Motor neuron (in vitro differentiated cells): Measurements from ENCODE around the gene TAS2R41. TPM values are rescaled to one million over a fixed set of nuclear protein-coding genes. Genes with fewer than 3 reads are reported as not detected.

Experiments used
- ATAC-seq, 8 experiments: fragments of 200-7000 bp; cut with Tn5 transposase; replicated peaks in 6 of 8; 2 replicates each; pipeline ENCODE4 v1.8.0; 2021; ENCODE audit warnings: mild to moderate bottlenecking in 8 of 8, moderate library complexity in 8 of 8
- H3K27ac ChIP-seq, 2 donors: fragments of 250-450 bp; sonication (Bioruptor Pico); 2 replicates each; pipeline ENCODE4 v1.9.0; 2021; ENCODE audit warnings: antibody characterized with exemption in 2 of 2, mild to moderate bottlenecking in 2 of 2, moderate library complexity in 1 of 2
- H3K4me1 ChIP-seq, 2 donors: fragments of 250-450 bp; sonication (Bioruptor Pico); replicated peaks in 1 of 2; 2 replicates each; pipeline ENCODE4 v1.6.1; 2021; ENCODE audit warnings: antibody characterized with exemption in 2 of 2, mild to moderate bottlenecking in 2 of 2, moderate library complexity in 1 of 2
- H3K4me3 ChIP-seq, 5 donors: fragments of 250-450 bp; sonication (Bioruptor Pico); 2 replicates each; pipeline ENCODE4 v1.9.0; 2021; ENCODE audit warnings: antibody characterized with exemption in 5 of 5, mild to moderate bottlenecking in 5 of 5, moderate library complexity in 4 of 5
- WGBS, 10 experiments: fragments of 450-650 bp; shearing (Covaris generic); methylation state at CpG; one replicate each; pipeline ENCODE4 v1.0.0; 2022; 5-methylcytosine and 5-hydroxymethylcytosine counted together
- in situ Hi-C, 9 experiments: fragments of 400-800 bp; cut with MboI; loops; one replicate each; pipeline ENCODE4 v1.15.0; 2021; ENCODE audit warnings: low sequenced_read_pairs in 9 of 9, low pct_unique_long_range_greater_than_20kb in 2 of 9; ENCODE audit not compliant: unreplicated experiment in 9 of 9
- total RNA-seq, 8 experiments: library from RNA; unstranded; fragments of 300-600 nt; gene quantifications; 2 replicates each; pipeline versions ENCODE4 v1.2.3 to v1.2.4, GENCODE V29; 2022

The TAS2R41 gene
- total RNA-seq = 1 to 10 TPM in 1 of 8 experiments, not detected in 7; 1.1 TPM

GRCh38 chr7:143477501-143478150 is at the start of gene TAS2R41:
Gene TAS2R41, plus strand, starts transcription at chr7:143477873. Its CDS starts 0 bp downstream, at chr7:143477873.
- WGBS, 10 experiments = 57 to 100% (median 90%) methylated on average over 1 to 7 of the region's 10 CpGs; no CpG with 5 or more reads in 1 of the 10 experiments
- no peak within 1 kb of the TSS for H3K4me3 ChIP-seq
- no peak within 1 kb of the TSS for H3K27ac ChIP-seq
- peak in 1 of 8 experiments; percentile 4 for ATAC-seq
- in situ Hi-C loops = no loop called here
- no peaks in the 10 kb centered on the region for H3K4me1 ChIP-seq

GRCh38 chr7:143429770-143430698 is 47.6 kb upstream of the TAS2R41 start:
- Histone ChIP-seq H3K27ac (no peak overlapping the region), H3K4me3 (no peak overlapping the region), H3K4me1 (no peaks in the 10 kb centered on the region)
- in situ Hi-C loops = loop anchor here in 1 of 9 experiments (25.0 kb wide), 1 partner anchor 418 kb away; no protein-coding TSS in a partner anchor
- 21 to 100% (median 84%) methylated on average over 1 to 8 of the region's 10 CpGs; no CpG with 5 or more reads in 1 of the 10 experiments for WGBS, 10 experiments
- ATAC-seq = no peak

- Histone ChIP-seq H3K4me3 (no peak overlapping the region), H3K27ac (no peak overlapping the region), H3K4me1 (peaks cover under 1 to 6% of the 10 kb centered on the region in 2 donors)
- no peak for ATAC-seq
- in situ Hi-C loops = loop anchor here in 1 of 9 experiments (25.0 kb wide), 1 partner anchor 419 kb away; no protein-coding TSS in a partner anchor
- 71 to 100% (median 93%) methylated on average over 1 to 2 of the region's 2 CpGs; no CpG with 5 or more reads in 1 of the 10 experiments for WGBS, 10 experiments
Observed at GRCh38 chr7:143431109-143431508, 46.6 kb upstream of the TAS2R41 start.

- ATAC-seq = no peak
- Histone ChIP-seq H3K4me1 (peaks cover 11 to 17% of the 10 kb centered on the region in 2 donors), H3K4me3 (no peak overlapping the region), H3K27ac (no peak overlapping the region)
- in situ Hi-C loops = loop anchor here in 1 of 9 experiments (25.0 kb wide), 1 partner anchor 421 kb away; no protein-coding TSS in a partner anchor
- WGBS, 10 experiments = 60 to 100% (median 81%) methylated on average over 1 to 4 of the region's 4 CpGs; no CpG with 5 or more reads in 1 of the 10 experiments
Observed at GRCh38 chr7:143433759-143434158, 43.9 kb upstream of the TAS2R41 start.

- peaks cover 11 to 17% of the 10 kb centered on the region in 2 donors for H3K4me1 ChIP-seq
- in situ Hi-C loops = loop anchor here in 1 of 9 experiments (25.0 kb wide), 1 partner anchor 422 kb away; no protein-coding TSS in a partner anchor
- no peak overlapping the region for H3K27ac ChIP-seq
- ATAC-seq = peak in 3 of 8 experiments; percentile 27 to 59 (median 45)
- H3K4me3 ChIP-seq = no peak overlapping the region
- WGBS, 10 experiments = 18 to 100% (median 90%) methylated on average over 1 to 8 of the region's 9 CpGs; no CpG with 5 or more reads in 3 of the 10 experiments
Observed at GRCh38 chr7:143434660-143435059, 43.0 kb upstream of the TAS2R41 start.

GRCh38 chr7:143435266-143435665 is 42.4 kb upstream of the TAS2R41 start:
- Histone ChIP-seq H3K4me3 (no peak overlapping the region), H3K4me1 (peaks cover 11 to 17% of the 10 kb centered on the region in 2 donors), H3K27ac (no peak overlapping the region)
- 56 to 100% (median 85%) methylated on average over 1 to 2 of the region's 2 CpGs; no CpG with 5 or more reads in 4 of the 10 experiments for WGBS, 10 experiments
- in situ Hi-C loops = loop anchor here in 1 of 9 experiments (25.0 kb wide), 1 partner anchor 423 kb away; no protein-coding TSS in a partner anchor
- no peak for ATAC-seq

GRCh38 chr7:143436325-143436946 is 41.2 kb upstream of the TAS2R41 start:
- peak; percentile 50 to 87 (median 82) for ATAC-seq
- H3K4me3 ChIP-seq = no peak overlapping the region
- H3K27ac ChIP-seq = peak overlapping the region in 1 of 2 donors; percentile 58
- WGBS, 10 experiments = 0 to 40% (median 0%) methylated on average over 1 to 3 of the region's 3 CpGs; no CpG with 5 or more reads in 3 of the 10 experiments
- in situ Hi-C loops = loop anchor here in 1 of 9 experiments (25.0 kb wide), 1 partner anchor 424 kb away; no protein-coding TSS in a partner anchor
- peaks cover 11 to 17% of the 10 kb centered on the region in 2 donors for H3K4me1 ChIP-seq

- WGBS, 10 experiments = 20 to 100% (median 76%) methylated on average over 1 to 4 of the region's 4 CpGs; no CpG with 5 or more reads in 4 of the 10 experiments
- no peak overlapping the region for H3K4me3 ChIP-seq
- in situ Hi-C loops = loop anchor here in 1 of 9 experiments (25.0 kb wide), 1 partner anchor 425 kb away; no protein-coding TSS in a partner anchor
- H3K27ac ChIP-seq = no peak overlapping the region
- peaks cover 11 to 17% of the 10 kb centered on the region in 2 donors for H3K4me1 ChIP-seq
- ATAC-seq = no peak
Observed at GRCh38 chr7:143437578-143437977, 40.1 kb upstream of the TAS2R41 start.

GRCh38 chr7:143439866-143440265 is 37.8 kb upstream of the TAS2R41 start:
- H3K4me3 ChIP-seq = no peak overlapping the region
- H3K4me1 ChIP-seq = peaks cover 15 to 20% of the 10 kb centered on the region in 2 donors
- no peak for ATAC-seq
- in situ Hi-C loops = loop anchor here in 1 of 9 experiments (25.0 kb wide), 1 partner anchor 428 kb away; no protein-coding TSS in a partner anchor
- WGBS, 10 experiments = 75 to 100% (median 93%) methylated on average over 1 to 2 of the region's 2 CpGs
- no peak overlapping the region for H3K27ac ChIP-seq

GRCh38 chr7:143443153-143443552 is 34.5 kb upstream of the TAS2R41 start, which contains the start of gene TAS2R60:
Gene TAS2R60, plus strand, starts transcription at chr7:143443453. Its CDS starts 0 bp downstream, at chr7:143443453.
- Histone ChIP-seq H3K27ac (no peak within 1 kb of the TSS), H3K4me1 (peaks cover 14 to 15% of the 10 kb centered on the region in 2 donors), H3K4me3 (no peak within 1 kb of the TSS)
- 83 to 100% (median 91%) methylated on average over 1 to 4 of the region's 4 CpGs; no CpG with 5 or more reads in 4 of the 10 experiments for WGBS, 10 experiments
- in situ Hi-C loops = loop anchor here in 1 of 9 experiments (25.0 kb wide), 1 partner anchor 431 kb away; no protein-coding TSS in a partner anchor
- ATAC-seq = no peak

GRCh38 chr7:143444063-143444782 is 33.5 kb upstream of the TAS2R41 start:
- Histone ChIP-seq H3K4me1 (peaks cover 14 to 15% of the 10 kb centered on the region in 2 donors), H3K4me3 (no peak overlapping the region), H3K27ac (no peak overlapping the region)
- ATAC-seq = no peak
- in situ Hi-C loops = loop anchor here in 1 of 9 experiments (25.0 kb wide), 1 partner anchor 432 kb away; no protein-coding TSS in a partner anchor
- 17 to 100% (median 90%) methylated on average over 1 to 5 of the region's 6 CpGs; no CpG with 5 or more reads in 1 of the 10 experiments for WGBS, 10 experiments
